OCI-LY7 (cell line): Measurements from ENCODE around the gene EZH1.

Experiments used
- EZH2phosphoT487 ChIP-seq: fragments of 200-600 bp; sonication (generic); IDR thresholded peaks from 2 replicates; pipeline ENCODE4 v1.6.1; 2018; ENCODE audit warnings: low read depth, borderline replicate concordance, mild to moderate bottlenecking, mixed run types, antibody characterized with exemption, low read length, moderate library complexity, mixed read lengths
- TF ChIP-seq, protein P1 (sequence below): fragments of 200-600 bp; sonication (generic); conservative IDR thresholded peaks from 2 replicates; pipeline ENCODE4 v1.5.1; 2014; ENCODE audit warnings: mild to moderate bottlenecking, antibody characterized with exemption, low read length, moderate library complexity, mixed read lengths

GRCh38 chr17:42657824-42658588 is 86.8 kb downstream of the EZH1 start:
- TF ChIP-seq, protein P1, sequence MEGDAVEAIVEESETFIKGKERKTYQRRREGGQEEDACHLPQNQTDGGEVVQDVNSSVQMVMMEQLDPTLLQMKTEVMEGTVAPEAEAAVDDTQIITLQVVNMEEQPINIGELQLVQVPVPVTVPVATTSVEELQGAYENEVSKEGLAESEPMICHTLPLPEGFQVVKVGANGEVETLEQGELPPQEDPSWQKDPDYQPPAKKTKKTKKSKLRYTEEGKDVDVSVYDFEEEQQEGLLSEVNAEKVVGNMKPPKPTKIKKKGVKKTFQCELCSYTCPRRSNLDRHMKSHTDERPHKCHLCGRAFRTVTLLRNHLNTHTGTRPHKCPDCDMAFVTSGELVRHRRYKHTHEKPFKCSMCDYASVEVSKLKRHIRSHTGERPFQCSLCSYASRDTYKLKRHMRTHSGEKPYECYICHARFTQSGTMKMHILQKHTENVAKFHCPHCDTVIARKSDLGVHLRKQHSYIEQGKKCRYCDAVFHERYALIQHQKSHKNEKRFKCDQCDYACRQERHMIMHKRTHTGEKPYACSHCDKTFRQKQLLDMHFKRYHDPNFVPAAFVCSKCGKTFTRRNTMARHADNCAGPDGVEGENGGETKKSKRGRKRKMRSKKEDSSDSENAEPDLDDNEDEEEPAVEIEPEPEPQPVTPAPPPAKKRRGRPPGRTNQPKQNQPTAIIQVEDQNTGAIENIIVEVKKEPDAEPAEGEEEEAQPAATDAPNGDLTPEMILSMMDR: no peak
- no peak for TF ChIP-seq EZH2phosphoT487
